GM18498 (cell line): ENCODE measurements around the gene MLKL.
A peak's percentile ranks its signal among the peaks of the same experiment; 100 is the strongest.
"Not testable (repeated sequence)": the region's sequence is repeated elsewhere in the genome, so short reads cannot be mapped to it uniquely, and the experiment has no call there.

Experiments
- ATAC-seq: cut with Tn5 transposase; IDR thresholded peaks from one replicate; pipeline ENCODE4 v1.9.1; 2021; ENCODE audit warnings: mild to moderate bottlenecking, moderate library complexity; ENCODE audit not compliant: unreplicated experiment

Gene MLKL

DNA sequence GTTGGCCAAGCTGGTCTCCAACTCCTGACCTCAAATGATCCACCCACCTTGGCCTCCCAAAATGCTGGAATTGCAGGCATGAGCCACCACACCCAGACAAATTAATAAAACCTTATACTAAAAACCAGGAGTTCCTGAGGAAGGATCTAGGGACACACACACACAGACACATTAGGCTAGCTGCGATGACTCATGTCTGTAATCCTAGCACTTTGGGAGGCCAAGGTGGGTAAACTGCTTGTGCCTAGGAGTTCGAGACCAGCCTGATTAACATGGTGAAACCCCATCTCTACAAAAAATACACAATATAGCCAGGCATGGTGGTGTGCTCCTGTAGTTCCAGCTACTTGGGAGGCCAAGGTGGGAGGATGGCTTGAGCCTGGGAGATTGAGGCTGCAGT lies 47.8 kb downstream of the MLKL start:
- not testable (repeated sequence) for ATAC-seq

DNA sequence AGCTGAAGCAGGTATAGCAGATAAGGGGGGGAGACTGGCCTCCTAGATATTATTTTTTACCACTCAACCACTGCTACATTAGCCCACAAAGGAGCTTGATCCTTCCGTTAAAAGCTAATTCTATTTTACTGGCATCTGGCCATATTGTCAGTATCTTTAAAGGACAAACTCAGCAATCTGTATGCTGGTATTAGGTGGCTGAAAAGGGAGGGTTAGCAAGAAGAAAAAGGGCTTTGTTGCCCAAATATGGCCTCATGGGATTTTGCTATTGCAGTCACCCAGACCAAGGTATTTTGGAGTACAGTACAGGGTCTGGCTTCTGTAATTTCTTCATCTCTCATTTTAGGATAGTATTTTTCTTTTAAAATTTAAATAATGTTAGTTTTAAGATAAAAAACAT lies 48.4 kb downstream of the MLKL start:
- no peak for ATAC-seq

DNA sequence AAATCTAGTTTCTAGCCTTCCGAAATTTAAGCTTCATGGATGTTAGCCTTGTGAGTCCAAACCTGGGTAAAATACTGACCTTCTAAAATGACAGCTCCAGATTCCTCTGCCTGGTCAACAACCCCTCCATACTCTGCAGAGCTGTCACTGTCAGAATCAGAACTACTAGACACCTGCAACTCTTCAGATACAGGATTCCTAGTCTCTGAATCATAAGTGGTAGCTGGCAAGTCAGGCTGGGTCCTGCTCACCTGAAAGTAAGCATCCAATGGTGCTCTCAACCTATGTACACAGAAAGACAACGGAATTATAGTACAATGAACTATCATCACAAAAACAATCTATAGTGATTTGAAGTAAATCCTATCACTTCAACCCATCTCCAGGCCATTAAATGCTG lies 48.8 kb downstream of the MLKL start:
- no peak for ATAC-seq

DNA sequence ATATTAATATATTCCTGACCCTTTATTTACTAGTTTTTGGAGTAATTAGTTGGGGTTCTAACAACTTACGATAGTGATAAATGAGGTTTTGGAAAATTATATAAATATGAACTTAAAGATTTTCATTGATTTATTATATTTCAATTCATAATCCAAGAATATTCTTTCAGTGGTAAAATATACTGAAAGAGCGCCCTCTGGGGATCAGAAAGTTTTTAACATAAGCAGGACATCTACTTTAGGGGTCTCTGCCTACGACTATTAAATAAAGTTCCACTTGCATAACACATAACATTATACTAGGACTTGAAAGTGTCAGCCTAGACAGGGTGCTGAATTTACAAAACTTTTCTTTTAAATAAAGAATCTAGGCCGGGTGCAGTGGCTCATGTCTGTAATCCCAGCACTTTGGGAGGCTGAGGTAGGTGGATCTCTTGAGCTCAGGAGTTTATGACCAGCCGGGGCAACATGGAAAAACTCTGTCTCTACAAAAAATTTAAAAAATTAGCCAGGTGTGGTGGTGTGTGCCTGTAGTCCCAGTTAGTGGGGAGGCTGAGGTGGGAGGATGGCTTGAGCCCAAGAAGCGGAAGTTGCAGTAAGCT lies 49.6 kb downstream of the MLKL start:
- ATAC-seq, result no peak

DNA sequence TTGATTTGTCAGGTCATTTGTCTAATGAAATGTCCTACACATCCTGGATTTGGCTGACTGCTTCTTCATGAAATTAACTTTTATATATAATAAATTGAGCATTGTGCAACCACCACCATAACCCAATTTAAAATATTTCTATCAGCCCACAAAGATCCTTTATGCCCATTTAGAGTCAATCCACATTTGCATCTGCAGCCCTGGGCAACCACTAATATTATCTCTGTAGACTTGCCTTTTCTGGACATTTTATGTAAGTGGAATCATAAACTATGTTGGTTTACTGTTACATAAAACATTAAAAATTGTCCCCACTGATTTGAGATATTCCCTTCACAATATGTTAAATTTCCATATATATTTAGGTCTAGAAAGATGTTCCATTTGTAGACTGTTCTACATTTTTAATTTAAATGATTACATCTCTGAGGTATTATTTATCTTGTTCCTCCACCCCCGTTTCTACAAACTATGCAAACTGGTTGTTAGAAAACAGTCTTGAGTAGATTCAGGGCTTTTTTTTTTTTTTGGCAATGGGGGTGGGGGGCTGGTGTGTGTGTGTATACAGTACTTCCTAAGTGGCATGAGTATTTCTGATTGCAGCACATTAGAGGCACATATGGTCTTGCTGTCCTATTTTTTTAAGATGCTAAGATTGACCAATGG lies 50.7 kb downstream of the MLKL start:
- ATAC-seq, result no peak

DNA sequence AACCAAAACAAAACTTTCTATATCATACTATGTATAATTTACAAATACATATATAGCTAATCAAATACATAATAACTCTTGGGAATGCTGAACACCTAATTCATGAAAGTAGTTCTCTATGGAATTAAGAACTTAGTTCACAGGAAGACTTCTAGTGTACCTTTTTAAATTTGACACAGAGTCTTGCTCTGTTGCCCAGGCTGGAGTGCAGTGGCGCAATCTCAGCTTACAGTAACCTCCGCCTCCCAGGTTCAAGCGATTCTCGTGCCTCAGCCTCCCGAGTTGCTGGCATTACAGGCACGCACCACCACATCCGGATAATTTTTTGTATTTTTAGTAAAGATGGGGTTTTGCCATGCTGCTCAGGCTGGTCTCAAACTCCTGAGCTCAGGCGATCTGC lies 58.7 kb downstream of the MLKL start:
- ATAC-seq, result no peak

DNA sequence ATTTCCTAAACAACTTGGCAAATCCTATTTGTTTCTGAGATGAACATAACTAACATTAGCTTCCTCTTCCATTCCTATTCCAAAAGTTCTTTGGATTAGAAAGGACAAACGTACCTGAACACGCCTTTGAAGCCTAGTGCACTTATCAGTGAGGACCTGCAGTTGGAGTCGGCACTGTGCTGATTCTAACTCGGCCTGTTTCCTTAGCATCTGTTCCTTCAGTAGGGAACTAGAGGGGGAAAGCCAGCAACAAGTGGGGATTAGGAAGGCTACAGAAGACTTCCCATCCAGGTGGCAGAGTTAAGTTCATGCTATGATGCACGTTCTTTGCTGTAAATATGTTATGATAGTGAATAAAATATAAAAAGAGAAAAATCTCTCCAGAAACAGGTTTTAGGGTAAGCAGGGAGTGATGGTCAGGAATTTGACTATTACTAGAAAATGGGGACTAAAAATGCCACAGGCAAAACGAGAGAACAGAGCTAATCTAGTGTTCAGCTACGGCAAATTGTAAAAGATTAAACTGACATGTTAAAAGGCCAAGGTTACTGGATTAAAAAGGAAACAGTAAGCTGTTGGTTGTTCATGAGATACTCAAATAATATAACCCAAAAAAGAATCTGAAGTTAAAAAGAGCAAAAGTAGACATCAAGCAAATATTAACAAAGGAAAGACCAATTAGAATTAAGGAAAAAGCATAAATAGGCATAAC lies 62.8 kb downstream of the MLKL start:
- ATAC-seq, result no peak

DNA sequence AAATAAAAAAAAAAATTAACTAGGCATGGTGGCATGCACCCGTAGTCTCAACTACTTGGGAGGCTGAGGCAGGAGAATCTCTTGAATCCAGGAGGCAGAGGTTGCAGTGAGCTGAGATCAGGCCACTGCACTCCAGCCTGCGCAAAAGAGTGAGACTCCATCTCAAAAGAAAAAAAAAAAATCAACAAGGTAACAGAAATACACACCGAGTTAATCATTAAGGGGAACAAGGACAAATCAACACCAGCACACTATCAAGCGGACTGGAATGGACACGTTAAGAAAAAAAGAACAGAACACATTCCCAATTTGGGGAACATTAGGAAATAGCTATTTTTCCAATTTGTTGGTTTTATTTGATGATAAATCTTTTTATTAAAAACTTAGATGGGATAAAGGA lies 65.4 kb downstream of the MLKL start:
- no peak for ATAC-seq

DNA sequence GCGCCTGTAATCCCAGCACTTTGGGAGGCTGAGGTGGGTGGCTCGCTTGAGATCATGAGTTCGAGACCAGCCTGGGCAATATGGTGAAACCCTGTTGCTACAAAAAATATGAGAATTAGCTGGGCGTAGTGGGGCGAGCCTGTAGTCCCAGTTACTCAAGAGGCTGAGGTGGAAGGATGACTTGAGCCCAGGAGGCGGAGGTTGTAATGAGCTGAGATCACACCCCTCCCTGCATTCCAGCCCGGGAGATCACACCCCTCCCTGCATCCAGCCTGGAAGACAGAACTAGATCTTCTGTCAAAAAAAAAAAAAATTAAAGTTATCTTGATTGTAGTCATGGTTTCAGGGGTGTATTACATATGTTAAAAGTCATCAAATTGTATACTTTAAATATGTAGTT lies 67.0 kb downstream of the MLKL start:
- ATAC-seq, result no peak

DNA sequence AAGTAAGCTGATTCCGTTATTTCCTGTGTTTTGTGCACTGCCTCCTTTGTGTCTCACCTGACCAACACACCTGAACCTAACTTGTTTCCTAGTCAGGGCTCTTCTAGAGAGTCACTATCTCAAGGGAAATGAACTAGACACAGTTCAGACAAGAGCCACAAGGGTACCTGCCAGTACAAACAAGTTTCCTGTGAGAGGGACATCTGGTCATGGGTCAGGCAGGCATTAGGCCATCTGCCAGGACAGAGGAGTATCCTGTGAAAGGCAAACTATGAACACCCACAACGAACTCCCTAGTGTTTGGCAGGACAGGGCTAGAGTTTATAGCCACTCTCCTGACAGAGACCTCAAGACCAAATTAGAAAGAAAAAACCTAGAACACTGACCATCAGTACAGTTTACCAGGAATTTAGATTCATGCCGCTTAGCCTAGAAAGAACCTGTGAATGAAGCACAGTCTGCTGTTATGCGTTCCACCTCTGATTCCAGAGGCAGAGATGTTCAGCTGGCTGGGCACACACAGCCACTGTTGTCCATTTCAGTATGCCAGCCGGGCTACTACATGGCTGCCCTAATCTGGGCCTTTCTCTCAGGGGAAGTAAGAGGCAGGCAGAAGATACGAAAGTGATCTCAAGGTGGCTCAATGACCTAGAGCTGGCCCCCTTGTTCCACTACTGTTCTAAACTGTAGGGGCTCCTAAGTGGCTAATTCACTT lies 73.0 kb downstream of the MLKL start:
- ATAC-seq, result peak; percentile 5

DNA sequence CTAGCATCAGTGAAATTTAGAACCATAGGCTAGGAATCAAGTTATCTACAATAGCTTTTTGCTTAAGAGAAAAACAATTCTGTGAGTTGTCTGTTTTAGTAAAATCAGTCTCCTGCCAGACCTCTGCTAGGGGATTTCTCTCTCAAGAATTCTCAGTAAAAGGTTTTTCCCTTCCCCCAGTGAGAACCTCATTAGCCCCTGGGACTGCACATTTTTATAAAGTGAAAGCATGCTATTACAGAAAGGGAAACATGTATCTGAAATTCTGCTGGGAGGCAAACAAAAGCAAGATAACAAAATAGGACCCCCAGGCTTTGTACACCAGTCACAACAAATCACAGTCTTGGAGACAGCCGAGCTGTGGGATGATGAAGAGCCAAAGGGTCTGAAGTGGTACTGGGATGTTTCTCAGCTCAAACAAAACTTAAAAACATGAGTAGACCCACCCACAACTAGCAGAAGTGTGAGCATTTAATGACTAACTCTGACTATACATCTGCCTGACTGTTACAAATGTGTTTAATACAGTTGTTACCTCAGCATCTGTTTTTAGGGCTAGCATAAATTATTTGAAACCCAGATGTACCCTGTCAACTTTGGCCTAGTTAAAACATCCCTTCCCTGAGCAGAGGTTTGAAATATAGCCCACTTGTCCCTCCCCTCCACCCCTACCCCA lies 73.8 kb downstream of the MLKL start:
- ATAC-seq, result peak; percentile 41

DNA sequence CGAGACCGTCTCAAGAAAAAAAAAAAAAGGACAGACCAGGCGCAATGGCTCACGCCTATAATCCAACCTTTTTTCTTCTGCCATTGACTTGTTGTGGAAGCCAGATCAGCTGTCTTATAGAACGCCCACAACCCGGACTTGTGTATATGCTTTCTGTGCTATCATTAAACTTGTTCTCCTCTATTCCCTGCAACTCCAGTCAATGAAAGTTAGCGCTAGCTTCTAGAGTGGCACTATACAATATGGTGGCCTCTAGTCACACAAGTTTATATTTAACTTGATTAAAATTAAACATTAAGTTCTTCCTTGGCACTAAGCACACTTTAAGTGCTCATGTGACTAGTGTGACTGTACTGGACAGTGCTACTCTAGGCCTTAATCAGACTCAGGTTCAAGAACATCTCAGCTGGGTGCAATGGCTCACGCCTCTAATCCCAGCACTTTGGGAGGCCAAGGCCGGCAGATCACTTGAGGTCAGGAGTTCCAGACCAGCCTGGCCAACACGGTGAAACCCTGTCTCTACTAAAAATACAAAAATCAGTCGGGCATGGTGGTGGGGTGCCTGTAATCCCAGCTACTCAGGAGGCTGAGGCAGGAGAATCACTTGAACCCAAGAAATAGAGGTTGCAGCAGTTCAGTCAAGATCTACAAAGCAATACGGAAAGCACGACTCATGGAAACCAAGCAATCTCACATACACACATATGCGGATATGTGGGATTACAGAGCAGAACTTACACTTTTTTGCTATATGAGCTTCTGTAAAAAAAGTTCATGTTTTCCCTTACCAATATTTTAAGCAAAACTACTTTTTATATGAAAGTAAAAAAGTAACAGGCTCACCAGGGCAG lies 74.9 kb downstream of the MLKL start:
- ATAC-seq, result no peak

DNA sequence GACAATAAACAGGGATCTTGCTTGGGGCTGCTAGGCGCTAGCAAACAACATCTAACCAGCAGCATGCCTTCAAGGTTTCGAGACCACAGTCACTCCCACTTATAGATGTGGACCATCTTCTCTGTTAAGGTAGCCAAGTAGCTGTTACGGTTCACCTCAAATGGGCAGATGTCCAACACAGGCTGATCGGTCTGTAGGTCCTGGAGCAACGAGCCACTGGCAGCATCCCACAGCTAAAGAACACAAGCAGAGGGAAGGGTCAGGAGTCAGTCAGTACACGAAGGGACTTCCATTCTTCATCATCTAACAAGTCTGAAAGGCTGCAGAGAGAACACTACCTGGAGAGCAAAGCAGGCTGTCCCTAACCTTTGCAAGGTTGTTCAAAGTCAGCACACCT lies 76.8 kb downstream of the MLKL start:
- ATAC-seq, result no peak

DNA sequence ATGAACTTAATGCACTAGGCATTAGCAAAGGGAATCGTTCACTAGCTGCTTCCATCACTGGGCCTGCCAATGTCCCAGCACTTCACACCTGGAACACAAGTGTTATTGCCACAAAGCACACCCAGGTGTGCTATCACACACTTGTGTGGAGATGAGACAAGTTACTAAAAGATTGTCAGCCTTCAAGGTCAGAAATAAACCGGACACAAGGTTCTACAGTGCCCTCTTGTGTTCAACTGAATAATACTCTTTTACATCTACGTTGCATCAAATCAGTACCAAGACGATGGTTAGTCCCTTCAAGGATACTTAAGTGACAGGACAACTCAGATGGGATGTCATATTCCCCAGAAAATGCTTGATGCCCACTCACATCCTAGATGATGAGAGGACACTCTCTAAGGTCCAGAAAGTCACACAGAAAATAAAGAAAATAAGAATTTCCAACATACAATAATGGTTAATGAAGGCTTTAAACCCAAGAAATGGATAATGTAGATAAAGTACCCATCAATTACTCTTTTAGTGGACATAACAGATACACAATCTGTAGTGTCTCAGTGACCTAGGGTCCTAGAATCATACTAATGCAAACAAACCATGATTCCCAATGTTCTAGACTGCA lies 77.3 kb downstream of the MLKL start:
- no peak for ATAC-seq

DNA sequence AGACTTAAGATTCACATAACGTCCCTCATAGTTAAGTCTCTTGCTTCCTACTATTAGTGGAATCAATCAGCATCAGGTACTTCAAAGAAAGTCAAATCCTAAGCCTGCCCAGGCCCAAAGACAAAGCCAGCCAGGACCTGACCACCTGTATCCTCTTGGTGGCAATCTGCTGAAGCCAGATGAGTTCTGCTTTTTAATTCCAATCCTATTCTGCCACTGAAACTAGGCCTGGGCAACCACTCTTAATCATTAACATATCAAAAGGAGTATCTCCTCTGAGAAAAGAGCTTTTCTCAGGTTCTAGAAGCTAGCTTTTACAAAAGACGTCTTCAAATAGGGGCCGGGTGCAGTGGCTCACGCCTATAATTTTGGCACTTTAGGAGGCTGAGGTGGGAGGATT lies 78.7 kb downstream of the MLKL start:
- no peak for ATAC-seq
